ENCODE data around the gene CHCHD3. TPM values are rescaled to one million over a fixed set of nuclear protein-coding genes. Genes with fewer than 3 reads are reported as not detected.

CHCHD3 gene
- total RNA-seq, 2 donors from 2014 or later, result 30.0 to 65.1 TPM

- Mint-ChIP-seq H3K27me3 (peaks cover under 1% of the 10 kb centered on the region), H3K4me3 (no peak overlapping the region), H3K9me3 (no peaks in the 10 kb centered on the region), H3K4me1 (no peaks in the 10 kb centered on the region), H3K36me3 (ENCODE audit: low read depth) (no peaks in the 10 kb centered on the region), H3K27ac (no peak overlapping the region)
- no peak for ATAC-seq (replicated peaks)
Measured at GRCh38 chr7:132755538-132756483, 326.1 kb downstream of the CHCHD3 start.

GRCh38 chr7:132752431-132752830 is 329.5 kb downstream of the CHCHD3 start:
- no peak overlapping the region for H3K27ac Mint-ChIP-seq
- peaks cover 10% of the 10 kb centered on the region for H3K27me3 Mint-ChIP-seq

GRCh38 chr7:132751244-132751647 is 330.6 kb downstream of the CHCHD3 start:
- H3K27ac Mint-ChIP-seq, result no peak overlapping the region
- H3K4me3 Mint-ChIP-seq, result no peak overlapping the region
- no peaks in the 10 kb centered on the region for H3K9me3 Mint-ChIP-seq
- no peak for ATAC-seq (replicated peaks)
- peaks cover 10% of the 10 kb centered on the region for H3K27me3 Mint-ChIP-seq
- no peaks in the 10 kb centered on the region for H3K4me1 Mint-ChIP-seq
- H3K36me3 Mint-ChIP-seq (ENCODE audit: low read depth), result no peaks in the 10 kb centered on the region

More at GRCh38 chr7:132752431-132752830, 329.5 kb downstream of the CHCHD3 start:
- no peaks in the 10 kb centered on the region for H3K9me3 Mint-ChIP-seq
- H3K4me3 Mint-ChIP-seq, result no peak overlapping the region
- no peaks in the 10 kb centered on the region for H3K36me3 Mint-ChIP-seq (ENCODE audit: low read depth)
- H3K4me1 Mint-ChIP-seq, result no peaks in the 10 kb centered on the region
- ATAC-seq (replicated peaks), result no peak

- Mint-ChIP-seq H3K27me3 (peaks cover 10% of the 10 kb centered on the region), H3K4me3 (no peak overlapping the region), H3K36me3 (ENCODE audit: low read depth) (no peaks in the 10 kb centered on the region), H3K27ac (no peak overlapping the region), H3K4me1 (no peaks in the 10 kb centered on the region), H3K9me3 (no peaks in the 10 kb centered on the region)
- no peak for ATAC-seq (replicated peaks)
Measured at GRCh38 chr7:132750530-132751217, 331.2 kb downstream of the CHCHD3 start.

- Mint-ChIP-seq H3K36me3 (ENCODE audit: low read depth) (no peaks in the 10 kb centered on the region), H3K4me1 (no peaks in the 10 kb centered on the region), H3K27ac (no peak overlapping the region), H3K9me3 (no peaks in the 10 kb centered on the region), H3K27me3 (peaks cover 10% of the 10 kb centered on the region), H3K4me3 (no peak overlapping the region)
- no peak for ATAC-seq (replicated peaks)
Measured at GRCh38 chr7:132750096-132750495, 331.8 kb downstream of the CHCHD3 start.

GRCh38 chr7:132745510-132745909 is 336.4 kb downstream of the CHCHD3 start:
- Mint-ChIP-seq H3K27me3 (peaks cover 10% of the 10 kb centered on the region), H3K4me3 (no peak overlapping the region), H3K4me1 (no peaks in the 10 kb centered on the region), H3K36me3 (ENCODE audit: low read depth) (no peaks in the 10 kb centered on the region), H3K27ac (no peak overlapping the region), H3K9me3 (peaks cover 7% of the 10 kb centered on the region)
- no peak for ATAC-seq (replicated peaks)

GRCh38 chr7:132743974-132744373 is 337.9 kb downstream of the CHCHD3 start:
- Mint-ChIP-seq H3K4me3 (no peak overlapping the region), H3K27ac (no peak overlapping the region), H3K9me3 (peaks cover 7% of the 10 kb centered on the region), H3K27me3 (peaks cover 17% of the 10 kb centered on the region), H3K36me3 (ENCODE audit: low read depth) (no peaks in the 10 kb centered on the region), H3K4me1 (no peaks in the 10 kb centered on the region)
- ATAC-seq (replicated peaks), result no peak

- Mint-ChIP-seq H3K36me3 (ENCODE audit: low read depth) (no peaks in the 10 kb centered on the region), H3K27me3 (peaks cover 21% of the 10 kb centered on the region), H3K9me3 (peaks cover 7% of the 10 kb centered on the region), H3K4me1 (no peaks in the 10 kb centered on the region), H3K4me3 (no peak overlapping the region), H3K27ac (no peak overlapping the region)
- no peak for ATAC-seq (replicated peaks)
Measured at GRCh38 chr7:132742189-132742612, 339.7 kb downstream of the CHCHD3 start.

- no peak for ATAC-seq (replicated peaks)
- H3K36me3 Mint-ChIP-seq (ENCODE audit: low read depth), result no peaks in the 10 kb centered on the region
- peaks cover 27% of the 10 kb centered on the region for H3K27me3 Mint-ChIP-seq
- H3K27ac Mint-ChIP-seq, result no peak overlapping the region
- H3K4me3 Mint-ChIP-seq, result no peak overlapping the region
- H3K4me1 Mint-ChIP-seq, result no peaks in the 10 kb centered on the region
- peaks cover 7% of the 10 kb centered on the region for H3K9me3 Mint-ChIP-seq
Measured at GRCh38 chr7:132740176-132740575, 341.7 kb downstream of the CHCHD3 start.

- Mint-ChIP-seq H3K9me3 (peaks cover 5% of the 10 kb centered on the region), H3K4me3 (no peak overlapping the region), H3K36me3 (ENCODE audit: low read depth) (no peaks in the 10 kb centered on the region), H3K27ac (no peak overlapping the region), H3K27me3 (peaks cover 27% of the 10 kb centered on the region), H3K4me1 (no peaks in the 10 kb centered on the region)
- ATAC-seq (replicated peaks), result no peak
Measured at GRCh38 chr7:132739271-132739955, 342.5 kb downstream of the CHCHD3 start.

- H3K27me3 Mint-ChIP-seq, result peaks cover 27% of the 10 kb centered on the region
- no peaks in the 10 kb centered on the region for H3K4me1 Mint-ChIP-seq
- no peak overlapping the region for H3K4me3 Mint-ChIP-seq
- H3K9me3 Mint-ChIP-seq, result peaks cover 4% of the 10 kb centered on the region
- no peaks in the 10 kb centered on the region for H3K36me3 Mint-ChIP-seq (ENCODE audit: low read depth)
- no peak overlapping the region for H3K27ac Mint-ChIP-seq
- ATAC-seq (replicated peaks), result no peak
Measured at GRCh38 chr7:132738254-132738653, 343.6 kb downstream of the CHCHD3 start.

GRCh38 chr7:132735476-132735875 is 346.4 kb downstream of the CHCHD3 start:
- Mint-ChIP-seq H3K27ac (no peak overlapping the region), H3K36me3 (ENCODE audit: low read depth) (no peaks in the 10 kb centered on the region), H3K27me3 (peaks cover 26% of the 10 kb centered on the region), H3K9me3 (no peaks in the 10 kb centered on the region), H3K4me1 (no peaks in the 10 kb centered on the region), H3K4me3 (no peak overlapping the region)
- no peak for ATAC-seq (replicated peaks)
